ENCODE data around the gene CGB1.

DNA sequence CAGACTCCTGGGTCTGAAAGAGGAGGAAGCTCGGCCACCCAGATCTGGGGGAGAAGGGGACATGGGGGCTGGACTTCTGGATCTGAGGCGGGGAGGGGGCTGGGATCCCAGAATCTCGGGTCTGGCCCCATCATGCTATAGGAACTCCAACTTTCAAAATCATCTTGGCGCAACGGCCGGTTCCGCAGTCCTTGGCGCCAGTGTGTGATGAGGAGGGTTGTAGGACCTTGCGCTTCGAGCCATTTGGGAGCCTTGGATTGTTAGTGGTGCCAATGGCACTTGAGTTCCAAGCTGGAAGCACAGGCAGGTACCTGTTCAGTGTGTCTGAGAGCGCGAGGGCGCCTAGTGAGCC, 42.7 kb downstream of the CGB1 start:
- TF ChIP-seq, protein P1, sequence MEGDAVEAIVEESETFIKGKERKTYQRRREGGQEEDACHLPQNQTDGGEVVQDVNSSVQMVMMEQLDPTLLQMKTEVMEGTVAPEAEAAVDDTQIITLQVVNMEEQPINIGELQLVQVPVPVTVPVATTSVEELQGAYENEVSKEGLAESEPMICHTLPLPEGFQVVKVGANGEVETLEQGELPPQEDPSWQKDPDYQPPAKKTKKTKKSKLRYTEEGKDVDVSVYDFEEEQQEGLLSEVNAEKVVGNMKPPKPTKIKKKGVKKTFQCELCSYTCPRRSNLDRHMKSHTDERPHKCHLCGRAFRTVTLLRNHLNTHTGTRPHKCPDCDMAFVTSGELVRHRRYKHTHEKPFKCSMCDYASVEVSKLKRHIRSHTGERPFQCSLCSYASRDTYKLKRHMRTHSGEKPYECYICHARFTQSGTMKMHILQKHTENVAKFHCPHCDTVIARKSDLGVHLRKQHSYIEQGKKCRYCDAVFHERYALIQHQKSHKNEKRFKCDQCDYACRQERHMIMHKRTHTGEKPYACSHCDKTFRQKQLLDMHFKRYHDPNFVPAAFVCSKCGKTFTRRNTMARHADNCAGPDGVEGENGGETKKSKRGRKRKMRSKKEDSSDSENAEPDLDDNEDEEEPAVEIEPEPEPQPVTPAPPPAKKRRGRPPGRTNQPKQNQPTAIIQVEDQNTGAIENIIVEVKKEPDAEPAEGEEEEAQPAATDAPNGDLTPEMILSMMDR (conservative IDR thresholded peaks at IDR 0.05 in 1 of 2, IDR thresholded peaks at IDR 0.05 in 1 of 2; ENCODE audit: low read depth in 1 of 2, low read length in 2 of 2) = no peak
- TF ChIP-seq EZH2 (IDR thresholded peaks at IDR 0.05; ENCODE audit: low read length, missing control alignments) = no peak
